NCI-H510A (cell line): ENCODE measurements around the gene SMIM12.

ENCODE experiments used
- DNase-seq: peaks from one replicate; lab custom pipeline; 2025; lab: John Stamatoyannopoulos, UW

SMIM12 gene

GRCh38 chr1:34872133-34872503, 12.6 kb upstream of the SMIM12 start:
- DNase-seq = no peak

- no peak for DNase-seq
Measured at GRCh38 chr1:34871443-34872132, 12.0 kb upstream of the SMIM12 start.

- peak; percentile 41 for DNase-seq
Measured at GRCh38 chr1:34870395-34870794, 10.8 kb upstream of the SMIM12 start.

DNA sequence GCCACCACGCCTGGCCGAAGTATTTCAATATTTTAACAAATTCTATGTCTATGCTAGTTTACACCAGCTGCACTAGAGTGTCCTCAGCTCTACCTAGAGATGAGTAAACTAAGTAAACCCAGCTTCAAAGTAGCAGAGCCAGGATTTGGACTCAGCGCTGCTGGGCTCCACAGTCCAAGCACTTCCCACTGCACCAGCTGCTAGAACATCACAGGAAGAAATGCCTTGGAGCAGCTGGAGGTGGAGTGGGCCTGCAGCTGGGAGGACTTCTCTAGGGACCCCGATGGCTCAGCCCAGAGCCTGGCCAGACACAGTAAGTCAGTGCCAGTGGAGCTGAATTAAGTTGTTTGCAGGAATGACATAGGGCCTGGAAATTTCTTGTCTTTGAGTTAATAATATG, 10.2 kb upstream of the SMIM12 start:
- DNase-seq = no peak

GRCh38 chr1:34868230-34869049, 8.9 kb upstream of the SMIM12 start:
- no peak for DNase-seq

- DNase-seq = no peak
Measured at GRCh38 chr1:34867415-34867814, 7.9 kb upstream of the SMIM12 start.

DNA sequence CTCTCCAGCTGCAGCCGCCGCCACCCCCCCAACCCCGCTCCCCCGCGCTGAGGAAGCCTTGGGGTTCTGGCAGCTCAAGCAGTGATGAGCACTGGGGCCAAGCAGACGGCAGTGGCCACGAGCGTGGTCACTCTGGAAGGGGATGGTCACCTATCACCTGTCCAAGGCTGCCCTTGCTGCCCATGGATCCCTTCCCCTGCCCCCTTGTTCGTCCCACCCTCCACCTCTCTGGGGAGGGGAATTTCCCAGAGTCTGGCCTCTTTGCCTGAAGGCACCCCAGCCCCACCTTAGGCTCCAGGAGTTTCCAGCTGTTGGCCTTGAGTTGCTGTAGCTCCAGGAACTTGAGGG, 7.2 kb upstream of the SMIM12 start:
- DNase-seq = no peak

- DNase-seq = peak; percentile 12
Measured at GRCh38 chr1:34865981-34866761, 6.6 kb upstream of the SMIM12 start.

- no peak for DNase-seq
Measured at GRCh38 chr1:34865573-34865972, 6.0 kb upstream of the SMIM12 start.

GRCh38 chr1:34864759-34865158, 5.2 kb upstream of the SMIM12 start:
- no peak for DNase-seq

DNA sequence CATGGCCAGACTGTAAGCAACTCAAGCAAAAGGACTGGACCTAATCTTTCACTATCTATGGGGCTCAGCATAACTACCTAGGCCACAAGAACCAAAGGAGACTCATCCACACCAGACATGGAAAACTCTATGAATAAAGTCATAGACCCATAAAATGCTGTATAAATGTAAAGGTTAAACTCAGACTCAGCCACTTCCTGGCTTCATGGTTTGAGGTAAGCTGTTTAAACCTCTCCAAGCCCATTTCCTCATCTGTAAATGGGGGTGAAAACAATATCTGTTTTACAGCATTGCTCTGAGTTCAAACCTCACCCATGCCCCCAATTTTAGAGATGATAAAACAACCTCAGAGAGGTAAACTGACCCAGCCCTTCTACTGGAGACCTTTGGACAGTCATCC, 4.0 kb upstream of the SMIM12 start:
- DNase-seq = no peak

GRCh38 chr1:34858901-34859445, 576 bp downstream of the SMIM12 start:
- peak; percentile 8 for DNase-seq

DNA sequence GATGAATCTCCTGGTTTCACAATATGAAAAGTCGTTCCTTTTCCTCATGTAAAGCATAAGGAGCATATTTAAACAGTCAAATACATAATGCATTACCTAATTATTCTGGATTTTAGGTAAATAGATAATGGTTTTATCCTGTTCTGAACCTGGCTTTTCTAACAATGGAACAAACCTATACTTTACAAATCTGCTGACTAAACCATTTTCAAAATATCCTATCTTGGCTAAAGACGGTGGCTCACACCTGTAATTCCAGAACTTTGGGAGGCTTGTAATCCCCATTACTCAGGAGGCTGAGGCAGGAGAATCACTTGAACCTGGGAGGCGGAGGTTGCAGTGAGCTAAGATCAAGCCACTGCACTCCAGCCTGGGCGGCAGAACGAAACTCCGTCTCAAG, 2.9 kb downstream of the SMIM12 start:
- no peak for DNase-seq

DNA sequence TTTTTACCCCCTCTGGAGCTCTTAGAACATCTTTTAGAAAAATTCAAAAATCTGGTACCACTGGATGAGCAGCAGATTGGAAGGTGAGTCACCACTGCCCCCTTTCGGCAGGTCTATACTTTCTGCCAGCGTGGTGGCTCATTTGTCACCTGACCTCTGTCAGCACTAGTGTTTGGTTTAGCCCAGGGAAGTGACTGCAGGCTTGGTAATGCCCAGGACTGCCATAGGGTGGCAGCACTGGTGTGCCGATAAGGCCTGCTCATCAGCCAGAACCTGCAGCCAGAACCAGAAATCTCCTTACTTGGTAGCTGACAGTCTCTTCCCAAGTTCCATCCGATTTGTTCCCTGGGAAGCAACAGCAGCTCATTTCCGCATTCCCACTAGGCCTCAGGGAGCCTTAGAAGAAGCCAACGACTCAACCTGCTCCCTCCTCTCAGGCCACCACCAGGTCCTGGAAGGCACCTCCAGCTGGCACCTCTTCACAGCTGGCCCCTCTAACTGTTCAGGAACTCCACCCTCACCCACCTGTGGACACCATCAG, 6.8 kb downstream of the SMIM12 start:
- DNase-seq = peak; percentile 98

- no peak for DNase-seq
Measured at GRCh38 chr1:34851431-34852105, 8.0 kb downstream of the SMIM12 start.

- DNase-seq = no peak
Measured at GRCh38 chr1:34850382-34850781, 9.2 kb downstream of the SMIM12 start.

DNA sequence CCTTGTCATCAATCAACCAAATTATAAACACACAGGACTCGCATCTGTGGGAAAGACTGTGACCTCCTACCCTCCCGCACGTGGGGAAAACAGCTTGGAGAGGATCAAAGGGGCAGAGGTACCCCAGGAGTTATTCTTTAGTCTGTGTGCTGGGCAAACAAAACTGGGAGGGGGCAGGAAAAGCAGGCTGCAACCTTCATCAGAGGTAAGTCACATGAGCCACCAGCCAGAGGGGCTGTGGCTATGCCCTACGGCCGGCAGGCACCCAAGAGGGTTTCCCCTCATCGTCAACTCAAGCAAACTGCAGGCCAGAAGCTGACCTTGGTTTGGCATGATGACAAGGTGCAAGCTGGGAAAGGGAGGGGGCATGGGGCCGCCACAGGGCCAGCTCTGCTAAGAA, 12.5 kb downstream of the SMIM12 start:
- DNase-seq = no peak

DNA sequence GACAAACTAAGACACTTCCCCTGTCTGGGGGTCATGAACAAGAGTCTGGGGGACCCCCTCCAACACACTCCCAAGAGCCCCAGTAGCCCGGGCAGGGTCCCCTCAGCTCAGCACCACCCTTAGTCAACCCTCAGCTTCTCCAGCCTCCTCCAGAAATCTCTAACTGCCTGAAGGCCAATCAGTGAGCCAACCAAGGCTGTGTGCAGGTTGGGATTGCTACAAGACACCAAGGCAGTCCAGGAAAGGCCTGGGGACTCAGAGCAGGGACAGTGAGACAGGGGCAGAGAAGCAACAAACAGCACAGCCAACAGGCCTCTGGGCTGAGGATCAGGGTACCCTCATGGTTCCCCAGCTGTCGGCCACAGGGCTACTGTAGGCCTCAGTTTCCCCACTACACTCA, 13.3 kb downstream of the SMIM12 start:
- DNase-seq = no peak

DNA sequence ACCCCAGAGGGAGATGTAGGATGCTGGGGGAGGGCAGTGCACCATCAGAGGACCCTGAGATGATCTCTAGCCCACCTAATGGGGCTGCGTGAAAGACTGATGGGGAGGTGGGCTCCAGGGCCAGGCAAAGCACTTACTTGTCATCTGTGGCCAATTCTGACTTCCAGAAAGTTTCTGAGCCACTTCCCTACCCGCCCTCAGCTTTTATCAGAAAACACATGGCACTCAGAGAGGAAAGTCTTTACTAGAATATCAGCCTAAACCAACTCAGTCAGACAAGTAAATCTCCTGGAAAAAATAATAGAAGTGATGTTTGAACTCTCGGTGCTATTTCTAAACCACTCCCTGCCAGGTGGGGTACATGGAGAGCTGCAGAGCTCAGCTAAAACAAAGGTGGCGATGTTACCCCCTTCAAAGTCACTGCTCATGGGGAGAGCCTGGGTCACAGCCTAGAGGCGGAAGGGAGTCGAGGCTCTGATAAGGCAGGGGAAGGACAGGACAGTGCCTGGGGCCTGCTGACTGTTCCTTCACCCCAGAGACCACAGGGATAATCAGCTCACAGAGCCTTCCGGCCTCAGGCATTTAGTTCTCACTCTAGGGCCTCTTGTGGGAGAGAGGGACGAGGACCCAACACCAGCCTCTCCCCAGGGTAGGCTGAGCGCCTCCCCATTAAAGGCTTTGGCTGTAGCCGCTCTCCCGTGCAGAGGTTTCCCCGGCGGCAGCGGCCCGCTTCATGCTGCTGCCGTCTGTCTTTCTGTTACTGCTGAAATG, 14.2 kb downstream of the SMIM12 start:
- DNase-seq = no peak

GRCh38 chr1:34844252-34844634, 15.3 kb downstream of the SMIM12 start:
- DNase-seq = no peak
